ENCODE measurements around the gene ITGA2.

ITGA2 gene

DNA sequence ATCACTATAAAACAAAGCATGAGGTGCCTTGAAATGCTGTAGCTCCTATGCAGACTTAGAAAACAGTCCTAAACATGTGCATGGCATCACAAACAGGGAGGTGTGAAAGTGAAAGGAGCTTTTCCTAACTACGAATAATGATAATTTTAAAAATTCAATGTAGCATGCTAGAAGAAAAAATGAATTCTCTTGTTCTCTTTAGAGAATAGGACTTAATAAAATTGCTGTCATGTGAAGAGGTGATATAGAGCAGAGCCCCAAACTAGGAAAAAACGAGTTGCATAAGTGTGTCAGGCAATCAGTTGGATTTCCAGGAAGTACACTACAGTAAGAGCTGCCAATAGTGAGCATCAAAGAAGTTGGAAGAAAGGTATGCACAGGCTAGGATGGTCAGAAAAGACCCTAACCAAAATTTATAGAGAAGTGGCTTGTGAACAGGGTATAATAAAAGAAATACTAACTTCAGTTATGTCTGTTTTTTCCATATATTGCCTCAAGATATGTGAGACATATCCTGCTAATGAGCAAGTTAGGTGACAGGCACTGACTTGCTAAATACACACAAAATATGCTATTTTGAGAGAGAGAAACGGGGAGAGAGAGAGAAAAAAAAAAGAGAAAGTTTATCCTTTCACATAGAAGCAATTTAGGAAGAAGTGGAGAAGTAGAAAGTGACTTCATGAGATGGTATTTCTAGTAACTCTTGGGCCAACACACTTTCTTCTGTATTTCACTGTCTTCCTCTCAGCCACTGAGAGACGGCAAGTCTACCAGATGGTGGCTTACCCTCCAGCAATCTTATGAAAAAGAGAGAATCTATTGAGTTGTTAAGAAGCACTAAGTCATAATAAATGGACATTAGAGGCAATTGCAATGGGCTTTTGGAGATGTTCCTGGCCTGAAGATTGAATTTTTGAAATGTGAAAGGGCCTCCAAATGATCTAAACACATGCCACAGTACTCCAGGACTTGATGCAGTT, 18.0 kb downstream of the ITGA2 start:
- ChIA-PET POLR2A (no interaction called here), CTCF (interaction anchor here (1.5 to 1.7 kb wide), 3 partner anchors 11 to 29 kb away, joined by 3 to 5 read pairs (median 4); no protein-coding TSS in a partner anchor)
- TF ChIP-seq CTCF (IDR thresholded peaks at IDR 0.05; ENCODE audit: insufficient read depth, low read length, missing control alignments), result no peak
- H3K4me3 ChIP-seq (ENCODE audit: low read depth, low read length), result no peak overlapping the region
- no peak for DNase-seq (ENCODE audit: low read depth, low spot score)

DNA sequence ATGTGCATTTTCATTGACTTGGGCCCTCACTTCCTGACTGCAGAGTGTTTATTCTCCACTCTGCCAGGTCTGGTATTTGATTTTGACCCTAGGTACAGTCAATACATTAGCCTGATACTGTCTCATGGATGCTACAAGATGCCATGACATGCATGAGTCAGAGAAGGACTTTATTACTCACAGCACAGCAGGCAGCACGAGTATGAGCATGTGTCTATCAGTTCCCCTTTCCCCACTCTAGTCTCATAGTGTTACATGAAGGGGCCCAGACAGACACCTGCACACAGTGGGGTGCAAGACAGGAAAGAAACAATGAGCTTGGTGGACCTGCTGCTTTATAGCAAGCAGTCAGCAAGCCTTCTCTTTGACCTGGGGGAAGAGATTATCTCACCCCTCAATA, 19.6 kb downstream of the ITGA2 start:
- no peak for TF ChIP-seq CTCF (IDR thresholded peaks at IDR 0.05; ENCODE audit: insufficient read depth, low read length, missing control alignments)
- CTCF ChIA-PET, result interaction anchor here (1.3 kb wide), 1 partner anchor 88 kb away, joined by 3 read pairs; no protein-coding TSS in a partner anchor
- no peak for DNase-seq (ENCODE audit: low read depth, low spot score)
- POLR2A ChIA-PET, result no interaction called here
- no peak overlapping the region for H3K4me3 ChIP-seq (ENCODE audit: low read depth, low read length)

GRCh38 chr5:53009816-53010215, 20.7 kb downstream of the ITGA2 start:
- no peak for DNase-seq (ENCODE audit: low read depth, low spot score)
- TF ChIP-seq CTCF (IDR thresholded peaks at IDR 0.05; ENCODE audit: insufficient read depth, low read length, missing control alignments), result no peak
- POLR2A ChIA-PET, result no interaction called here
- H3K4me3 ChIP-seq (ENCODE audit: low read depth, low read length), result no peak overlapping the region
- CTCF ChIA-PET, result interaction anchor here (1.2 to 1.7 kb wide), 5 partner anchors 11 to 87 kb away, joined by 3 to 6 read pairs (median 4); no protein-coding TSS in a partner anchor

- TF ChIP-seq CTCF (IDR thresholded peaks at IDR 0.05; ENCODE audit: insufficient read depth, low read length, missing control alignments), result no peak
- CTCF ChIA-PET, result interaction anchor here (1.2 to 1.7 kb wide), 5 partner anchors 12 to 84 kb away, joined by 3 to 10 read pairs (median 4); no protein-coding TSS in a partner anchor
- no peak overlapping the region for H3K4me3 ChIP-seq (ENCODE audit: low read depth, low read length)
- no peak for DNase-seq (ENCODE audit: low read depth, low spot score)
- POLR2A ChIA-PET, result no interaction called here
Measured at GRCh38 chr5:53010814-53011213, 21.7 kb downstream of the ITGA2 start.

GRCh38 chr5:53011233-53011632, 22.1 kb downstream of the ITGA2 start:
- no peak for TF ChIP-seq CTCF (IDR thresholded peaks at IDR 0.05; ENCODE audit: insufficient read depth, low read length, missing control alignments)
- no peak overlapping the region for H3K4me3 ChIP-seq (ENCODE audit: low read depth, low read length)
- ChIA-PET CTCF (interaction anchor here (1.3 to 1.7 kb wide), 4 partner anchors 13 to 84 kb away, joined by 3 to 10 read pairs (median 5); no protein-coding TSS in a partner anchor), POLR2A (no interaction called here)
- DNase-seq (ENCODE audit: low read depth, low spot score), result no peak

- CTCF ChIA-PET, result interaction anchor here (1.2 kb wide), 1 partner anchor 16 kb away, joined by 4 read pairs; no protein-coding TSS in a partner anchor
- DNase-seq (ENCODE audit: low read depth, low spot score), result no peak
- no peak overlapping the region for H3K4me3 ChIP-seq (ENCODE audit: low read depth, low read length)
- TF ChIP-seq CTCF (IDR thresholded peaks at IDR 0.05; ENCODE audit: insufficient read depth, low read length, missing control alignments), result no peak
- POLR2A ChIA-PET, result no interaction called here
Measured at GRCh38 chr5:53013857-53014256, 24.7 kb downstream of the ITGA2 start.

Data from AG04449 (cell line).